Peyer's patch (tissue), 4 donors: Measurements from ENCODE around the gene PNCK.
"Not testable (repeated sequence)": the region's sequence is repeated elsewhere in the genome, so short reads cannot be mapped to it uniquely, and the experiment has no call there.

ENCODE experiments used
- CTCF ChIP-seq, 6 experiments: fragments of 450-650 bp in 4 of 6; fragments of 200-600 bp in 2 of 6; sonication (generic) in 1 of 6; IDR thresholded peaks; one replicate each; pipeline ENCODE4 v1.5.1; 2017 to 2019; ENCODE audit warnings: antibody characterized with exemption in 6 of 6, mild to moderate bottlenecking in 3 of 6, moderate library complexity in 1 of 6
- POLR2A ChIP-seq, 2 donors: fragments of 450-650 bp; IDR thresholded peaks; one replicate each; pipeline ENCODE4 v1.5.1; 2017; ENCODE audit warnings: antibody characterized with exemption in 2 of 2, mild to moderate bottlenecking in 2 of 2, moderate library complexity in 2 of 2

GRCh38 chrX:153696986-153697722, 23.5 kb upstream of the PNCK start:
- not testable (repeated sequence) for TF ChIP-seq POLR2A, CTCF (IDR thresholded peaks at IDR 0.05)
